ENCODE results near the gene BSPRY. TPM values are rescaled to one million over a fixed set of nuclear protein-coding genes. Genes with fewer than 3 reads are reported as not detected.

Gene BSPRY
- total RNA-seq, 1 donor from 2014 or later, result 0.58 TPM

- Histone ChIP-seq H3K79me2 (ENCODE audit: low read depth) (no peaks in the 10 kb centered on the region), H2AFZ (replicated peaks) (no peak overlapping the region), H3F3A (ENCODE audit: low read depth) (no peaks in the 10 kb centered on the region), H4K20me1 (ENCODE audit: low read depth) (no peaks in the 10 kb centered on the region), H3K4me3 (no peak overlapping the region), H3K27ac (no peak overlapping the region), H3K27me3 (no peaks in the 10 kb centered on the region), H3K9me3 (ENCODE audit: low read depth) (no peaks in the 10 kb centered on the region), H3K4me2 (no peak overlapping the region), H3K36me3 (no peaks in the 10 kb centered on the region), H3K4me1 (no peaks in the 10 kb centered on the region), H3K9ac (no peak overlapping the region)
- no peak overlapping the region for H3K4me3 Mint-ChIP-seq
- no peak overlapping the region for H3K27ac Mint-ChIP-seq
- H3K36me3 Mint-ChIP-seq, result peaks cover 5% of the 10 kb centered on the region
- no peak for DNase-seq (ENCODE audit: low spot score)
- H3K4me1 Mint-ChIP-seq, result peaks cover 9% of the 10 kb centered on the region
- TF ChIP-seq CTCF (IDR thresholded peaks at IDR 0.05) (no peak), EZH2 (IDR thresholded peaks at IDR 0.05) (no peak), EZH2phosphoT487 (IDR thresholded peaks at IDR 0.05) (no peak)
- H3K27me3 Mint-ChIP-seq (ENCODE audit: insufficient read depth, low read depth), result no peaks in the 10 kb centered on the region
- no peaks in the 10 kb centered on the region for H3K9me3 Mint-ChIP-seq
These were observed 36.1 kb upstream of the BSPRY start for GRCh38 chr9:113313261-113313660.

- H3K79me2 ChIP-seq (ENCODE audit: low read depth), result no peaks in the 10 kb centered on the region
- Mint-ChIP-seq H3K27ac (no peak overlapping the region), H3K9me3 (no peaks in the 10 kb centered on the region), H3K4me1 (peaks cover 9% of the 10 kb centered on the region), H3K4me3 (no peak overlapping the region), H3K36me3 (peaks cover 7% of the 10 kb centered on the region), H3K27me3 (ENCODE audit: insufficient read depth, low read depth) (no peaks in the 10 kb centered on the region)
- no peaks in the 10 kb centered on the region for H3K4me1 ChIP-seq
- H4K20me1 ChIP-seq (ENCODE audit: low read depth), result no peaks in the 10 kb centered on the region
- H2AFZ ChIP-seq (replicated peaks), result no peak overlapping the region
- no peak overlapping the region for H3K4me3 ChIP-seq
- H3K27ac ChIP-seq, result no peak overlapping the region
- no peaks in the 10 kb centered on the region for H3K27me3 ChIP-seq
- TF ChIP-seq CTCF (IDR thresholded peaks at IDR 0.05) (no peak), EZH2phosphoT487 (IDR thresholded peaks at IDR 0.05) (no peak), EZH2 (IDR thresholded peaks at IDR 0.05) (no peak)
- no peak for DNase-seq (ENCODE audit: low spot score)
- no peaks in the 10 kb centered on the region for H3K36me3 ChIP-seq
- H3F3A ChIP-seq (ENCODE audit: low read depth), result no peaks in the 10 kb centered on the region
- no peak overlapping the region for H3K4me2 ChIP-seq
- no peak overlapping the region for H3K9ac ChIP-seq
- no peaks in the 10 kb centered on the region for H3K9me3 ChIP-seq (ENCODE audit: low read depth)
These were observed 34.1 kb upstream of the BSPRY start for GRCh38 chr9:113315231-113315630.

DNA sequence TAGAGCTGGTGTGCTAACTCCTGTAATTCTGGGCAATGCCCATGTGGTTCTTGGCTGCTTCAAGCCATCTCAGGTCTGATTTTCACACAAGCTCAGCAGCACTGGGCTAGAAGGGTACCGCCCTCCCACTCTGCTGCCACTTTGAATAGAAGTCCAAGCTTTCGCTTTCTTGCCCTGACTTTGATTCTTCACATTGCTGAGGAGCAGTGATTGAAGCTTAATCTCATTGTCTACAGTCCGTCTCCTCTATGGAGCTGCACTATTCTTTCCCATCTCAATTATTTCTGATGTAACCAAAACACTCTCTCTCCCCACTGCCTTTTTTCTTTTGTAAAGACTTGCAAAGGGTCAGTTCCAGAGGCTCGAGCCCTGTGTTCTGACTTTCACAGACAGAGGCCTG lies 33.3 kb upstream of the BSPRY start:
- no peaks in the 10 kb centered on the region for H3K27me3 Mint-ChIP-seq (ENCODE audit: insufficient read depth, low read depth)
- H3K27ac Mint-ChIP-seq, result peak overlapping the region; percentile 9
- Histone ChIP-seq H3K4me3 (no peak overlapping the region), H3K9ac (no peak overlapping the region), H4K20me1 (ENCODE audit: low read depth) (no peaks in the 10 kb centered on the region), H2AFZ (replicated peaks) (no peak overlapping the region), H3K9me3 (ENCODE audit: low read depth) (no peaks in the 10 kb centered on the region), H3K4me2 (no peak overlapping the region), H3K36me3 (no peaks in the 10 kb centered on the region), H3K27me3 (no peaks in the 10 kb centered on the region), H3K4me1 (no peaks in the 10 kb centered on the region), H3K27ac (no peak overlapping the region), H3K79me2 (ENCODE audit: low read depth) (no peaks in the 10 kb centered on the region), H3F3A (ENCODE audit: low read depth) (no peaks in the 10 kb centered on the region)
- H3K4me3 Mint-ChIP-seq, result no peak overlapping the region
- no peaks in the 10 kb centered on the region for H3K9me3 Mint-ChIP-seq
- peak; percentile 34 for DNase-seq (ENCODE audit: low spot score)
- peaks cover 7% of the 10 kb centered on the region for H3K36me3 Mint-ChIP-seq
- H3K4me1 Mint-ChIP-seq, result peaks cover 9% of the 10 kb centered on the region
- no peak for TF ChIP-seq EZH2phosphoT487 (IDR thresholded peaks at IDR 0.05)

DNA sequence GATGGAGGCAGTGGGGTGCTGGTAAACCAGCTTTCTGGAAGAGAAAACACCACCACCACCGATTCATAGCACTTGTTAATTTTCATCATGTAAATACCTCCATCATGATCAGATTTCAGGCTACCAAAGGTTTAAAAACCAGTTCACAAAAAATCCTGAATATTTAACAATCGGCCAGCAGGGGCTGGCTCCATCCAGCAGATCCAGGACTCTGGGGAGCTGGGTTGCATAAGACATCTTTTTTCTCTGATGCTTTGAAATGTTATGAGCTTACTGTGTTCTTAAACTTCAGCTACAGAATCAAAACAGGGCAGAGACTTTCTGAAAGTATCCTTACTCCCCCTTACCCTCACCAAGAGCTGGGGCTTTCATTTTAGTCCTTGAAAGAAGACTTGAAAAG lies 31.6 kb upstream of the BSPRY start:
- peaks cover 7% of the 10 kb centered on the region for H3K36me3 Mint-ChIP-seq

More for the DNA sequence above, 31.6 kb upstream of the BSPRY start:
- H3K27me3 ChIP-seq, result no peaks in the 10 kb centered on the region
- no peaks in the 10 kb centered on the region for H3K79me2 ChIP-seq (ENCODE audit: low read depth)
- Mint-ChIP-seq H3K27ac (no peak overlapping the region), H3K4me3 (no peak overlapping the region), H3K27me3 (ENCODE audit: insufficient read depth, low read depth) (no peaks in the 10 kb centered on the region), H3K4me1 (peaks cover 9% of the 10 kb centered on the region), H3K9me3 (no peaks in the 10 kb centered on the region)
- no peaks in the 10 kb centered on the region for H3K36me3 ChIP-seq
- DNase-seq (ENCODE audit: low spot score), result no peak
- no peak for TF ChIP-seq EZH2 (IDR thresholded peaks at IDR 0.05)
- TF ChIP-seq CTCF (IDR thresholded peaks at IDR 0.05), result no peak
- no peak for TF ChIP-seq EZH2phosphoT487 (IDR thresholded peaks at IDR 0.05)
- H3K9me3 ChIP-seq (ENCODE audit: low read depth), result no peaks in the 10 kb centered on the region
- no peak overlapping the region for H2AFZ ChIP-seq (replicated peaks)
- no peaks in the 10 kb centered on the region for H3F3A ChIP-seq (ENCODE audit: low read depth)
- no peaks in the 10 kb centered on the region for H4K20me1 ChIP-seq (ENCODE audit: low read depth)
- no peak overlapping the region for H3K9ac ChIP-seq
- no peak overlapping the region for H3K27ac ChIP-seq
- no peaks in the 10 kb centered on the region for H3K4me1 ChIP-seq
- no peak overlapping the region for H3K4me2 ChIP-seq
- no peak overlapping the region for H3K4me3 ChIP-seq

Data from neural progenitor cell (in vitro differentiated cells).